Activated B cell treated with CpG ODN at 0.5 μM for 24 hours (primary cell): Measurements from ENCODE around the gene IFITM10. TPM values are rescaled to one million over a fixed set of nuclear protein-coding genes. Genes with fewer than 3 reads are reported as not detected.
A peak's percentile ranks its signal among the peaks of the same experiment; 100 is the strongest.

Experiments
- ATAC-seq: fragments of 200-7000 bp; cut with Tn5 transposase; one replicate; pipeline ENCODE4 v1.10.0; 2021; ENCODE audit warnings: low read depth, mild to moderate bottlenecking, moderate library complexity
- CTCF ChIA-PET: fragments of 350-600 bp; sonication (Branson Sonifier 250); formaldehyde crosslinking; loops from one replicate; lab custom pipeline; 2021; ENCODE audit warnings: antibody characterized with exemption; lab: Charles Lee
- POLR2A ChIA-PET: fragments of 350-600 bp; sonication (Branson Sonifier 250); formaldehyde crosslinking; loops from one replicate; lab custom pipeline; 2021; ENCODE audit warnings: antibody characterized with exemption; lab: Charles Lee
- DNase-seq: peaks from one replicate; pipeline ENCODE4 v3.0.0; 2022
- H3K27ac Mint-ChIP-seq: one replicate; pipeline ENCODE4 v1.8.0; 2020; ENCODE audit warnings: mixed read lengths
- H3K27me3 Mint-ChIP-seq: one replicate; pipeline ENCODE4 v1.8.0; 2021; ENCODE audit warnings: mixed read lengths
- H3K36me3 Mint-ChIP-seq: one replicate; pipeline ENCODE4 v1.8.0; 2021; ENCODE audit warnings: low read depth, mixed read lengths
- H3K4me1 Mint-ChIP-seq: one replicate; pipeline ENCODE4 v1.8.0; 2021; ENCODE audit warnings: mixed read lengths
- H3K4me3 Mint-ChIP-seq: one replicate; pipeline ENCODE4 v1.8.0; 2020; ENCODE audit warnings: mild to moderate bottlenecking, mixed read lengths
- H3K9me3 Mint-ChIP-seq: one replicate; pipeline ENCODE4 v1.8.0; 2020; ENCODE audit warnings: mixed read lengths
- intact Hi-C: fragments of 100-400 bp; cut with micrococcal nuclease; formaldehyde crosslinking; loops from one replicate; pipeline ENCODE4 v1.15.1; 2024
- total RNA-seq: library from RNA; stranded (reverse); gene quantifications from 2 replicates; pipeline ENCODE4 v1.2.3, GENCODE V29; 2022
- TF ChIP-seq, protein P1 (sequence below): fragments of 200-600 bp; IDR thresholded peaks from one replicate; pipeline ENCODE4 v1.8.0; 2022; ENCODE audit warnings: antibody characterized with exemption, mild to moderate bottlenecking

IFITM10 gene
- total RNA-seq, 1 donor from 2014 or later = not detected

DNA sequence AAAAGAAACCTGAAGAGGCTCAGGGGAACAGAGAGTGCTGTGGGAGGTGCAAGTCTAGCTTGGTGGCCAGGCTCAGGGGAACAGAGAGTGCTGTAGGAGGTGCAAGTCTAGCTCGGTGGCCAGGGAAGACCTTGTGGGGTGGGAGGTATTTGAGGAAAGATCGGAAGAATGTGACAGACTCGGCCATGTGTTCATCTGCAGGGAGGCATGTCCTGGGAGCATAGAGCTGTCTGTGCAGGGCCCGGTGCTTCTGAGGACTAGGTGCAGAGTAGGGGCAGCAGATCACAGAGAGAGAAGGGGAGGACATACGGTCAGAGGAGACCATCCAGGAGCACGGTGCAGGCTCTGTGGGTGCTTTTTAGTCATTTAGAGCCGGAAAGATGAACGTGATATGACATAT is 10.8 kb downstream of the IFITM10 start:
- Mint-ChIP-seq H3K4me1 (no peaks in the 10 kb centered on the region), H3K9me3 (peaks cover 12% of the 10 kb centered on the region), H3K27me3 (no peaks in the 10 kb centered on the region), H3K36me3 (no peaks in the 10 kb centered on the region), H3K4me3 (no peak overlapping the region), H3K27ac (no peak overlapping the region)
- peak; percentile 4 for DNase-seq
- ChIA-PET CTCF (no interaction called here), POLR2A (no interaction called here)
- intact Hi-C loops = no loop called here
- no peak for ATAC-seq
- TF ChIP-seq, protein P1, sequence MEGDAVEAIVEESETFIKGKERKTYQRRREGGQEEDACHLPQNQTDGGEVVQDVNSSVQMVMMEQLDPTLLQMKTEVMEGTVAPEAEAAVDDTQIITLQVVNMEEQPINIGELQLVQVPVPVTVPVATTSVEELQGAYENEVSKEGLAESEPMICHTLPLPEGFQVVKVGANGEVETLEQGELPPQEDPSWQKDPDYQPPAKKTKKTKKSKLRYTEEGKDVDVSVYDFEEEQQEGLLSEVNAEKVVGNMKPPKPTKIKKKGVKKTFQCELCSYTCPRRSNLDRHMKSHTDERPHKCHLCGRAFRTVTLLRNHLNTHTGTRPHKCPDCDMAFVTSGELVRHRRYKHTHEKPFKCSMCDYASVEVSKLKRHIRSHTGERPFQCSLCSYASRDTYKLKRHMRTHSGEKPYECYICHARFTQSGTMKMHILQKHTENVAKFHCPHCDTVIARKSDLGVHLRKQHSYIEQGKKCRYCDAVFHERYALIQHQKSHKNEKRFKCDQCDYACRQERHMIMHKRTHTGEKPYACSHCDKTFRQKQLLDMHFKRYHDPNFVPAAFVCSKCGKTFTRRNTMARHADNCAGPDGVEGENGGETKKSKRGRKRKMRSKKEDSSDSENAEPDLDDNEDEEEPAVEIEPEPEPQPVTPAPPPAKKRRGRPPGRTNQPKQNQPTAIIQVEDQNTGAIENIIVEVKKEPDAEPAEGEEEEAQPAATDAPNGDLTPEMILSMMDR = no peak

DNA sequence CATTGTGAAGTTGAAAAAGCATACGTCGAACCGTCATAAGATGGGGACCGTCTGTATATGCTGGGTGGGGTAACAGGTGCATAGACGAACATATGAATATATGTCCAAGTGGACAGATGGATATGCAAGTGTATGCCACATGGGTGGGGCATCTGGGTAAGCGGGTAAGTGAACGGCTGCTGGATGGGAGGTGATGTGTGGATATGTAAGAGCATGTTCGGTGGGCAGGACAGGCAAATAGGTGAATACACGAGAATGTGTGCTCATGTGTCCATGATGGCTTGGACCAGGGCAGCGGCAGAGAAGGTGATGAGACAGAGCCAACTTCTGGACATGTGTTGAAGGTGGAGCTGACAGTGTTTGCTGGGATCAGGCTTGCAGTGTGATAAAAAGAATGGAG is 12.0 kb downstream of the IFITM10 start:
- TF ChIP-seq, protein P1 = no peak
- ATAC-seq (no peak), DNase-seq (peak; percentile 6)
- Mint-ChIP-seq H3K4me1 (peaks cover 6% of the 10 kb centered on the region), H3K9me3 (peaks cover 12% of the 10 kb centered on the region), H3K4me3 (no peak overlapping the region), H3K27ac (no peak overlapping the region), H3K36me3 (no peaks in the 10 kb centered on the region), H3K27me3 (peaks cover 2% of the 10 kb centered on the region)
- ChIA-PET POLR2A (no interaction called here), CTCF (interaction anchor here (1.3 kb wide), 1 partner anchor 44 kb away, joined by 5 read pairs; no protein-coding TSS in a partner anchor)
- intact Hi-C loops = no loop called here

DNA sequence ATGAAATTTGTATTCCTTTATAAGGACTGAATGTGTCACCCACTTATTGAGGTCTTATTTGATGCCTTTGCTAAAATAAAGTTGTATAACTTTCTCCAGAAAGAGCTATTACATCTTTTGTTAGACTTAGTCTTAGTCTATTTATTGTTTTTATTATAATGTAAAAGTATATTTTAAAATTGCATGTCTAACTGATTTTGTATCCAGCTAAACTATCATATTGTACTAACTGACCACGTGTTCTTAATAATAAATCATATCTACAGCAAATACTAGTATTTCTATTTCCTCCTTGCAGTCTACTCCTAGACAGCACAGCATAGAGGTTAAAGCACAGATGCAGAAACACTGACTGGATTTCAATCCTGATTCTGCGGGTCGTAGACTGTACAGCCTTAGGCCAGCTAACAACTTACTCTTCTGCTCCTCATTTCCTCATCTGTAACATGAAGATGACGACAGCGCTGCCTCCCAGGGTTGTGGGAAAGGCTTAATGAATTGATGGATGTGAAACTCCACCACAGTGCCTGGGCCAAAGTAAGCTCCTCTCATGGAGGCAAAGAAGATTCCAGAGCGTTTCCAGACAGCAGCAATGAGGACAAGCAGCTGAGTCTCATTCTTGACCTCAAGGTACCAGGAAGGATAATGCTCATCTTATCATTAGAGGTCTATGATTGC is 13.2 kb downstream of the IFITM10 start:
- peaks cover 6% of the 10 kb centered on the region for H3K4me1 Mint-ChIP-seq
- H3K4me3 Mint-ChIP-seq = no peak overlapping the region
- H3K36me3 Mint-ChIP-seq = no peaks in the 10 kb centered on the region
- DNase-seq (no peak), ATAC-seq (no peak)
- TF ChIP-seq, protein P1 = no peak
- intact Hi-C loops = no loop called here
- CTCF ChIA-PET = interaction anchor here (1.3 kb wide), 1 partner anchor 43 kb away, joined by 5 read pairs; no protein-coding TSS in a partner anchor
- H3K27ac Mint-ChIP-seq = no peak overlapping the region
- H3K27me3 Mint-ChIP-seq = peaks cover 2% of the 10 kb centered on the region
- POLR2A ChIA-PET = no interaction called here
- H3K9me3 Mint-ChIP-seq = peaks cover 12% of the 10 kb centered on the region

DNA sequence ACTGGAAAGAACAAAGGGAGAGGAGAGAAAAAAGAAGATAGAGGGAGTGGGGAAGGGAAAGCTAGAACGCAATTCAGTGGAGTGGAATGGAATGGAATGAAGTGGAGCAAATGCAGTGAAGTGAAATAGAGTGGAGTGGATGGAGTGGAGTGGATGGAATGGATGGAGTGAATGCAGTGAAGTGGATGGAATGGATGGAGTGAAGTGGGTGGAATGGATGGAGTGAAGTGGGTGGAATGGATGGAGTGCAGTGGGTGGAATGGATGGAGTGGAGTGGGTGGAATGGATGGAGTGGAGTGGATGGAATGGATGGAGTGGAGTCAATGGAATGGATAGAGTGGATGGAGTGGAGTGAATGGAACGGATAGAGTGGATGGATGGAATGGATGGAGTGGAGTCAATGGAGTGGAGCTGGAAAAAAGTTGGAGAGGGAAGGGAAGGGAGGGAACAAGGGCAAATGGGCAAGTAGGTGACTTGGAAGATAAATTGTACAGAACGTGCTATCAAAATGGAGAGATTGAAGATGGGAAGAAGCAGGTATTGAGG is 13.9 kb downstream of the IFITM10 start:
- no peak for DNase-seq
- peaks cover 12% of the 10 kb centered on the region for H3K9me3 Mint-ChIP-seq
- H3K27ac Mint-ChIP-seq = no peak overlapping the region
- no peak overlapping the region for H3K4me3 Mint-ChIP-seq
- no peak for ATAC-seq
- H3K4me1 Mint-ChIP-seq = peaks cover 6% of the 10 kb centered on the region
- TF ChIP-seq, protein P1 = no peak
- ChIA-PET CTCF (no interaction called here), POLR2A (no interaction called here)
- H3K27me3 Mint-ChIP-seq = peaks cover 2% of the 10 kb centered on the region
- no peaks in the 10 kb centered on the region for H3K36me3 Mint-ChIP-seq
- intact Hi-C loops = no loop called here

DNA sequence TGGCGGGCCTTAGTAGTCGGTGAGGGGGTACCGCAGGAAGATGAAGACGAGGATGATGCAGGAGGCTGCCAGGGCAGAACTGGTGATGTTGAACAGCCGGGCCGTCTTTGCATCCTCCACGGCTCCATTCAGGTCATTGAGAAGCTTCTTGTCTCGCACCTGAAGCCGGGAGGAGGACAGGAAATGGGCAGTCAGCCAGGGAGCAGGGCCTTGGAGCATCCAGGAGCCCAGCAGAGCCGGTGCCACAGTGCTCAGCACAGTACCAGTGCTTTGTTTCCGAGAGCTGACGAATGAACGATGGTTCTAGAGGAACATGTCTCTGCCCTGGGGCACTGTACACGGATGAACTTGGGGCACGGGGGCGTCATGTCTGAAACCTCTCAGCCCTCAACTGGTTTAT is 15.1 kb downstream of the IFITM10 start:
- ChIA-PET CTCF (no interaction called here), POLR2A (no interaction called here)
- Mint-ChIP-seq H3K27me3 (peaks cover 2% of the 10 kb centered on the region), H3K27ac (no peak overlapping the region), H3K4me3 (no peak overlapping the region), H3K9me3 (peaks cover 12% of the 10 kb centered on the region), H3K36me3 (no peaks in the 10 kb centered on the region), H3K4me1 (peaks cover 6% of the 10 kb centered on the region)
- DNase-seq = no peak
- no peak for ATAC-seq
- intact Hi-C loops = no loop called here
- TF ChIP-seq, protein P1 = no peak
